Measurements from ENCODE around the gene TMEM208.

Gene TMEM208

GRCh38 chr16:67248401-67249177 is 21.7 kb downstream of the TMEM208 start, which contains the start of gene SLC9A5:
SLC9A5 (plus strand) TSS chr16:67248979; CDS start chr16:67249015, 36 bp downstream.
- in situ Hi-C loops (cut with MboI; ENCODE audit: low sequenced_read_pairs): no loop called here

GRCh38 chr16:67249178-67250044 is 22.5 kb downstream of the TMEM208 start:
- in situ Hi-C loops (cut with MboI; ENCODE audit: low sequenced_read_pairs): no loop called here

- in situ Hi-C loops (cut with MboI; ENCODE audit: low sequenced_read_pairs): no loop called here
These were observed 23.1 kb downstream of the TMEM208 start for GRCh38 chr16:67250045-67250327.

GRCh38 chr16:67252609-67253497 is 25.9 kb downstream of the TMEM208 start:
- in situ Hi-C loops (cut with MboI; ENCODE audit: low sequenced_read_pairs): no loop called here

GRCh38 chr16:67254801-67255552 is 28.0 kb downstream of the TMEM208 start:
- in situ Hi-C loops (cut with MboI; ENCODE audit: low sequenced_read_pairs): no loop called here

- in situ Hi-C loops (cut with MboI; ENCODE audit: low sequenced_read_pairs): no loop called here
These were observed 28.8 kb downstream of the TMEM208 start for GRCh38 chr16:67255553-67256221.

GRCh38 chr16:67256701-67257230 is 29.8 kb downstream of the TMEM208 start:
- in situ Hi-C loops (cut with MboI; ENCODE audit: low sequenced_read_pairs): no loop called here

- in situ Hi-C loops (cut with MboI; ENCODE audit: low sequenced_read_pairs): no loop called here
These were observed 30.7 kb downstream of the TMEM208 start for GRCh38 chr16:67257486-67258160.

- in situ Hi-C loops (cut with MboI; ENCODE audit: low sequenced_read_pairs): no loop called here
These were observed 31.4 kb downstream of the TMEM208 start for GRCh38 chr16:67258161-67258835.

GRCh38 chr16:67259705-67260104 is 32.8 kb downstream of the TMEM208 start:
- in situ Hi-C loops (cut with MboI; ENCODE audit: low sequenced_read_pairs): no loop called here

- in situ Hi-C loops (cut with MboI; ENCODE audit: low sequenced_read_pairs): no loop called here
These were observed 33.6 kb downstream of the TMEM208 start for GRCh38 chr16:67260426-67261063.

GRCh38 chr16:67263201-67263600 is 36.3 kb downstream of the TMEM208 start:
- in situ Hi-C loops (cut with MboI; ENCODE audit: low sequenced_read_pairs): no loop called here

GRCh38 chr16:67264277-67264676 is 37.3 kb downstream of the TMEM208 start:
- in situ Hi-C loops (cut with MboI; ENCODE audit: low sequenced_read_pairs): no loop called here

- in situ Hi-C loops (cut with MboI; ENCODE audit: low sequenced_read_pairs): no loop called here
These were observed 37.9 kb downstream of the TMEM208 start for GRCh38 chr16:67264866-67265265.

GRCh38 chr16:67265834-67266233 is 38.9 kb downstream of the TMEM208 start:
- in situ Hi-C loops (cut with MboI; ENCODE audit: low sequenced_read_pairs): no loop called here

GRCh38 chr16:67268136-67268579 is 41.2 kb downstream of the TMEM208 start:
- in situ Hi-C loops (cut with MboI; ENCODE audit: low sequenced_read_pairs): no loop called here

- in situ Hi-C loops (cut with MboI; ENCODE audit: low sequenced_read_pairs): no loop called here
These were observed 42.8 kb downstream of the TMEM208 start for GRCh38 chr16:67269766-67270165.

GRCh38 chr16:67270931-67271338 is 44.0 kb downstream of the TMEM208 start:
- in situ Hi-C loops (cut with MboI; ENCODE audit: low sequenced_read_pairs): no loop called here
